GM18868 (cell line): ENCODE measurements around the gene TRIM58.

Source experiments
- ATAC-seq: cut with Tn5 transposase; IDR thresholded peaks from one replicate; pipeline ENCODE4 v1.9.1; 2021; ENCODE audit warnings: mild to moderate bottlenecking, moderate library complexity; ENCODE audit not compliant: unreplicated experiment

Gene TRIM58

DNA sequence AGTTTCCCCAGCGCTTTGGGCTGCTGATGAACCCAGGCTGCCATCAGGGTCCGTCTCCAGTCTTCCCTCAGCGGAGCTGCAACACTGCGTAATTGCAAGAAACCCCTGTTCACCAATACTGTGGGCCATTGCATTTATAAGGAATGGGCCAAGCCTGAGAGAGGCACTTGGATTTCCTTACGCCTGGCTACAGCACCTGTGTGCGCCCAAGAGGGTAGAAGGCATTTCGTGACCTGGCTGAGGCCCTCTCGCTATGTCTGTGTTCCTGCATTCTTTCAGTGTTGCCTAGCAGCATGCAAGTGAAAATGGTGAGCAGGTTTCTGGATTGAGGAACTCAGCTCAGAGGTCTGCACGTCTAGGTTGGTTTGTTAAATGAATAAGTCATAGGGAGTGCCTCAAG, 26.4 kb downstream of the TRIM58 start:
- no peak for ATAC-seq

DNA sequence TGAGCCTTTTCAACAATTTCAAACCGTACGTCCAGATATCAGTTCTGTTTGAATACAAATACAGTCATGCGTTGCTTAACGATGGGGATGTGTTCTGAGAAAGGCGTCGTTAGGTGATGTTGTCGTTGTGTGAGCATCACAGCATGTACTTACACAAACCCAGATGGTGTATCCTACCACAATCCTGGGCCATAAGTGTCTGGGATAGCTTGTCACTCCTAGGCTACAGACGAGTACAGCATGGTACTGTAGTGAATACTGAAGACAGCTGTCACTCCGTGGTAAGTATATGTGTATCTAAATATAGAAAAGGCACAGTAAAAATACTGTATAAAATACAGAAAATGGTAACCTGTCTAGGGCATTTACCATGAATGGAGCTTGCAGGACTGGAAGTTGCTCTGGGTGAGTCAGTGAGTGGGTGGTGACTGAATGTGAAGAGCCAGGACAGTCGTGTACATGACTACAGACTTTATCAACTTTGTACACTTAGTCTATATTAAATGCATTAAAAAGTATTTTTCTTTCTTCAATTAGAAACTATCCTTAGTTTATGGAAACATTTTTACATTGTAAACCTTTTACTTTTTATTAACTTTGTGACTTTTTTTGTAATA, 27.9 kb downstream of the TRIM58 start:
- no peak for ATAC-seq

DNA sequence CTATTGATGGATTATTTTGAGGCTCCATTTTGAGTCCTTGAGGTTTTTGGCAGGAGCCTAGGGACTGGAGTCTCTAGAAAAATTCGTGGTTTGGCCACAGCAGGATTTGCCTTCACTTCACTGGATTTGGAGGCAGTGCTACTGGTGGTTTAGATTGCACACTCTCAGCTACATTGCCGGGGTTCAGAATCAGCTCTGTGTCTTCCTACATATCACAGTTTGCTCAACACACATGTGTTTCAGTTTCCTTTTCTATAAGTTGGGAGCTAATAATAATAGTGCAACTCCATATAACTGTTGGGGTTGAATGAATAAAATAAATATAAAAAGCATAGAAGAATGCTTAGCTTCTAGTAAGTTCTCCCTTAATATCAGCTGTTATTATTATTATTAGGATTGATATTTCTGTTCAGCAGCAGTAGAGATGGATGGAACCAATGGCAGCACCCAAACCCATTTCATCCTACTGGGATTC, 38.2 kb downstream of the TRIM58 start, which contains the start of gene OR2W3:
OR2W3 (plus strand) TSS at position 425 of the 475 bp plus-strand sequence; CDS start at position 425, 0 bp downstream.
- no peak for ATAC-seq

DNA sequence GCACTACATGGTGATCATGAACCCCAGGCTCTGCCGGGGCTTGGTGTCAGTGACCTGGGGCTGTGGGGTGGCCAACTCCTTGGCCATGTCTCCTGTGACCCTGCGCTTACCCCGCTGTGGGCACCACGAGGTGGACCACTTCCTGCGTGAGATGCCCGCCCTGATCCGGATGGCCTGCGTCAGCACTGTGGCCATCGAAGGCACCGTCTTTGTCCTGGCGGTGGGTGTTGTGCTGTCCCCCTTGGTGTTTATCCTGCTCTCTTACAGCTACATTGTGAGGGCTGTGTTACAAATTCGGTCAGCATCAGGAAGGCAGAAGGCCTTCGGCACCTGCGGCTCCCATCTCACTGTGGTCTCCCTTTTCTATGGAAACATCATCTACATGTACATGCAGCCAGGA, 39.0 kb downstream of the TRIM58 start:
- no peak for ATAC-seq

DNA sequence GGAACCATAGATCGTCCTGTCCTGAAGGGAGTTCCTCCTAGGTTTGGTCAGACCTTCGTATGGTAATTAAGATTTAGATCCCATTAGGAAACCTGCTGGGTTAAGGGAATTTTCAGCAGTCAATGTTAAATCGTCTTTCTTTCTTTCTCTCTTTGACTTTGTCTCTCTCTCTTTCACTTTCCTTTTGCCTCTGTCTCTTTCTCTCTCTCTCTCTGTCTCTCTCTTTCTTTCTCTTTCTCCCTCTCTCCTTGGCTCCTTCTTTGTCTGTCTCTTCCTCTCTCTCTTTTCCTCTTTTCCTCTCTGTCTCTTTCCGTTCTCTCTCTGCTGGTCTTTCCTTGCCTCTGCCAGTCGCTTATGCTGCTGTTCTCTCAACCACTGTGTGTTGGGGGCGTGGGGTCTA, 47.1 kb downstream of the TRIM58 start:
- no peak for ATAC-seq

DNA sequence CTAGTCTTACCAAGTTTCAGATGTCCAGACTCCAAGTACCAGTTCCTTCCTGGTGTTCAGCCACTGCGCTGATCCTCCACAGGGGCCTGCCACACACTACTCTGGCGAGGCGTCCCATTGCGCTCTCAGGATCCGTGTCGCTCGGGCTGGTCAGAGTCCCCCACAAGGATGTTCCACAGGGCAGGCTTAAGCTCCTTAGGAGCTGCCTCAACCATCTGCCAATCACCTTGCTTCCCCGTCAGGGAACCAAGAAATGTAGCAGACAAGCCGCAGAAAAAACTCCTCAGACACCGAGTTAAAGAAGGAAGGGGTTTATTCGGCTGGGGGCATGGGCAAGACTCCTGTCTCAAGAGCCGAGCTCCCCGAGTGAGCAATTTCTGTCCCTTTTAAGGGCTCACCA, 48.2 kb downstream of the TRIM58 start:
- ATAC-seq, result no peak

DNA sequence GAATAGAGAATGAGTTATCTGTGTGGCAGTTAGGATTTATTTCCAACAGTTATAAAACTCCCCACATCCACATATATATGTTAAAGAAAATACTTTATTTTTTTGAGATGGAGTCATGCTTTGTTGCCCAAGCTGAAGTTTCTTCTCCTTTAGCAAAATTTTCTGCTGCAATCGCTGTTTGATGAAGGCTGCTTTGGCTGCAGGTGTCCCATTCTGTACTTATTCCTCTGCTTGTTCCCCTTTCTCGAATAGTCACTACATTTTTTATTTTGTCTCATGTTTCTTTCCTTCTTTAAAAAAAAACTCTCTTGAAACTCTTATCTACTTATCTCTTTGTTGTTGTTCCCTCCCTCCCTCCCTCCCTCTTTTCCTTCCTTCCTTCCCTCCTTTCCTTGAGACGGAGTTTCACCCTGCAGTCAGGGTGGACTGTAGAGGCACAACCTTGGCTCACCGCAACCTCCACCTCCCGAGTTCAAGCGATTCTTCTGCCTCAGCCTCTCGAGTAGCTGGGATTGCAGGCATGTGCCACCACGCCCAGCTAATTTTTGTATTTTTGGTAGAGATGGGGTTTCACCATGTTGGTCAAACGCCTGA, 49.0 kb downstream of the TRIM58 start:
- ATAC-seq, result no peak

DNA sequence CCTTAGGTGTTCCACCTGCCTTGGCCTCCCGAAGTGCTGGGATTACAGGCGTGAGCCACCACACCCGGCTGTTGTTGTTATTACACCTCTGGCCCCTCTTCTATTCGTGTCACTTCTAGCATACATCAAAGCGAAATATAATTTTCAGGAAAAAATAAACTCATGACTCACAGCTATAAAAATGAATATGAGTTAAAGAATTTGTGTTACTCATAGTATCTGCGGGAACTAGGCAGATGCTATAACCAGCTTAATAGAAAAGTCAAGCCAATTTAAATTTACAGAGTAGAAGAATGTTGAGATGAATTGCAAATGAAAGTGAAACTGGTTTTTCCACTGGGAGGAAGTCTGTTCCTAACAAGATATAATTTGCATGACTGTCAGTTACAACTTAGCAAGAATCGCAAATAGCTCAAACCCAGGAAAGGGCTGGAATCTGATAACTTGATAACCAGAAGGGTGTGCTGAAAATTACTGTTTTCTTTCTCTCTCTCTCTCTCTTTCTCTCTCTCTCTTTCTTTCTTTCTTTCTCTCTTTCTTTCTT, 49.6 kb downstream of the TRIM58 start:
- no peak for ATAC-seq

DNA sequence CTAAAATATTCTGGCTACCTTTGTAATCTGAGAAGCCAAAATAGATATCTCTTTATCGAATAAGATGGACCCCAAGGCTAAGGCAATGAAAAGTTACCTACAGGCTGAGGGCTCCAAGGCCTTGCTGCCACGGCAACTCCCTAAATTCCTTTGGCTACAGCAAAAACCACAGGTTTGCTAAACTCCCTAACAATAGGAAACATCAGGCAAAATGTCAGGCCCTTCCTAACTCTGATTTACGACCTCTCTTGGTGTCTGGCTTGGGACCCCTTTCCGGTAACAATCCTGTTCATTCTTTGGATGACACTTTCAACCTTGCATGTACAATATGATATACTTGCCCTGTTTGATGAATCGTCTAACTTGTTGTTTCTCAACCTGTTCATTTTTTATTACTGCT, 51.8 kb downstream of the TRIM58 start:
- no peak for ATAC-seq

DNA sequence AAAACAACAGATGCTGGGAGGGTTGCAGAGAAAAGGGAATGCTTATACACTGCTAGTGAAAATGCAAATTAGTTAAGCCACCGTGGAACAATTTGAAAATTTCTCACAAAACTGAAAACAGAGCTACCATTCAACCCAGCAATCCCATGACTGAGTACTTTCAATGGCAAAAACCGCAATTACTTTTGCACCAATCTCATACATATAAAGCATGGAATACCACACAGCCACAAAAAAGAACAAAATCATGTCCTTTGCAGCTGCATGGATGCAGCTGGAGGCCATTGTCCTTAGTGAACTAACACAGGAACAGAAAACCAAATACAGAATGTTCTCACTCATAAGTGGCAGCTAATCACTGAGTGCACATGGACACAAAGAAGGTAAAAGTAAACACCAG, 56.8 kb downstream of the TRIM58 start:
- ATAC-seq, result no peak

DNA sequence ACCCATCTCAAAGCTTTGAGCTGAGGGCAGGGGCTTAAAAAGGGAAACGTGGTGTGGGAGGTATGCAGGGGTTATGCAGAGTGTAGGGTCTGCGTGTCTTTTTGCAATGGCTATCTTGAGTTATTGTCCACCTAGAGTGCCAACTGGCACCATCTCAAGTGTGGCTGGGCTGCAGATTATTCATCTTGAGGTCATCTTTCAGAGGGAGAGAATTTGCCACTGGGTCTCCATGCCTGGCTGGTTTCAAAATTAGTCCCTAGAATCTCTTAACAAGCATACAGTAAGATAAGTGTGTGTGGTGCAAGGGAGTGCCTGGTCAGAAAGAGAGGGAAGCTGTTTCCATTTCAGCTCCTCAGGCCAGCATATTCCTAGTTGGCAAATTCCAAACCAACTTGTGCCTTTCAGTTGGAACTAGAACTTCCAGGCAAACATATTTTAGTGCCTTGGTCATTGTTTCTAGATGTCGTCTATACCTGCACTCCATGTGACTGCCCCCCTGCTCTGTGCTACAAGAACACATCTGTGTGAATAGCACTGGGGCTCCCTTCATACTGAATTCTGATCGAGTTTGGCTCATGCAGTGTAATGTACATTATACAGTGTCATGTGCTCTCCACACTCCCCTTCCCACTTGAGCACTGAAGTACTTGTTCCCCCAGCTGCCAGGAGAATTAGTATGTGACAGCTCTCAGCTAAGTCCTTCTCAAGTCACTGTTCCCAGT, 58.1 kb downstream of the TRIM58 start:
- ATAC-seq, result no peak

DNA sequence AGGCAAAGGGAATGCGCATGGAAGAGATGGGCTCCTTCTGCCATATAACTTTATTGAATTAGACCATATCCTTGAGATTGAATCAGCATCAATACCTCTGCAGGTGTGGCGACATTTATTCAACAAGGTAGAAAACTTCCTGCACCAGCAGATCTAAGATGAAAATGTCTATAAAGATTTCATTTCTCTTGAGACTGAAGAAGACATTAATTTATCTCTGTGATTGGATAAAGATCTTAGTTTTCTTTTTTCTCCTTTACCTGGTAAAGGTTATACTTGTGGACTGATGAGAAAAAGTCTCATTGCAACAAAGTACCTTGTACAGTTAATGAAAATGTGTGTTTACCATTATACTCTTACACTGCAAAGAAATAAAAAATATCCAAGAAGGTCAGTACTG, 63.0 kb downstream of the TRIM58 start, which contains the start of gene OR2T8:
OR2T8 (plus strand) TSS at position 301 of the 400 bp plus-strand sequence. CDS start 766 bp downstream, outside the sequence.
- ATAC-seq, result no peak

DNA sequence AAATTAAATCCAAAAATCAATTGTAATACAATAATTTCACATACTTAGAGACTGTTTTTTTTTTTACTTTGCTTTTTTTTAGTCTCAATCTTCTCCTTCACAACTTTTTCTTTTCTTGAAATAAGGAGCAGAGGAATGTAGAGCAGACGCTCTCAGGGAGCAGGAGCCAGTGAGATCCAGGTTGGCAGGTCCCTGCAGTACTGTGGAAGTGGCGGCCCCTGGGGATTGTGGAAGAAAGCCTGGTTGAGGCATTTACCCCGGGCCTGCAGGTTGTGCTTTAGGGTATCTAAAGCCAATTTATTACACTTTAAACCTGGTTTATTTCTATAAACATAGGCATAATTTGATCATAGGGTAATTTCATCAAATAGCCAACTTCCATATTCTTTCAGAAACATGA, 67.0 kb downstream of the TRIM58 start:
- ATAC-seq, result no peak

DNA sequence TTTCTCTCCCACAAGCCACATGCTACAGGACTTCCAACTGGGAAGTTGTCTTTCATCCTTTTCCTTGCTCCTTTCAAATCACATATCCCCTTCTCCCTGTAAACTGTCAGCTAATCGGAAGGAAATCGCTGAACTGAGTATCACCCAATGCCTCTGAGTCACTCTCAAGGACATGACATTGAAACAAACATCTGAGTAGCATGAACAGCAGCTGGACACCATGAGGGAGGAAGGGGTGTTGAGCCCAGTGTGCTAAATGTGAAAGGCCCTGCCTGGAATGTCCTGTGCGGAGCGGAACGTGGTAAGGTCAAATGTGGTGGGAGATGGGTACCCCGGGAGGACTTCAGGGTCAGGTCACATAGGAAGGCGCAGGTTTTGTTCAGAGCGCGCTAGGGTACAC, 67.9 kb downstream of the TRIM58 start, which contains the start of gene OR2AJ1:
OR2AJ1 (plus strand) TSS at position 22 of the 400 bp plus-strand sequence. CDS start 8,880 bp downstream, outside the sequence.
- ATAC-seq, result no peak
